Anterior cingulate cortex (tissue), 58 donors: ENCODE measurements around the gene MYOCD.

Source experiments
- DNase-seq, 58 donors: peaks; one replicate each; lab custom pipeline; 2025; lab: John Stamatoyannopoulos, UW

Gene MYOCD

DNA sequence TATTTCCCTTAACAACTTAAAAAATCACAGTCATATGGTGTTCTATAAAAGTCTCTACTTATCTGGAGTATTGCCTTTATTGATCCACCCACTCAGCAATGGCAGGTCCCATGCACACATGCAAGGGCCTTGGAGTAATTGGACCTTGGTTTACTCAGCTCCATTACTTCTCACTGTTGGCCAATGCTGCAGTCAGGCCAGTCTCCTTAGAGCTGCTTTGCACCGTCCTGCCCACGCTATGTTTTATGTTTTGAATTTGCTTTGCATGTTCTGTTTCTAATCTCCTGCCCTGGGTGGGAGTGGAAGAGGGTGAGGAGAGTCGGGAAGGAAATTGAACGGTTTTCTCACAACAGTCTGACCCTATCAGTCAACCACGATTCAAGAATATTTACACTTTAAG, 147.2 kb downstream of the MYOCD start:
- no peak for DNase-seq

DNA sequence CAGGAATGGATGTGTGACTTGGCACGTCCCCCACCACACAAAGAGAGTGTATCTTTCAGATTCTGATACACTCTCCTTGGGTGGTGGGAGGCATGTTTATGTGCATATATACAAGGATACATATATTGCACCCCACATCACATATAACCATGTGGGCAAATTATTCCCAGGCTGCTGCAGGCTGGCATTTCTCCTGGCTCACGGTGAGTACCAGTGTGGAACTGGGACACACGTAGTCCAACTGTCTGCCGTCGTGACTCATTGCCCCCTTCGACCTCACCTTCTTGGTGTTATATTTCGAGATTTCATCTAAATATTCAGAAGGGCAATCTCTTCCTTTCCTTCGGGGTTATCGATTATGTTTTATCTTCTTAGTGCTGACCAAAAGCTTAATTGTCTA, 148.0 kb downstream of the MYOCD start:
- DNase-seq, result no peak

DNA sequence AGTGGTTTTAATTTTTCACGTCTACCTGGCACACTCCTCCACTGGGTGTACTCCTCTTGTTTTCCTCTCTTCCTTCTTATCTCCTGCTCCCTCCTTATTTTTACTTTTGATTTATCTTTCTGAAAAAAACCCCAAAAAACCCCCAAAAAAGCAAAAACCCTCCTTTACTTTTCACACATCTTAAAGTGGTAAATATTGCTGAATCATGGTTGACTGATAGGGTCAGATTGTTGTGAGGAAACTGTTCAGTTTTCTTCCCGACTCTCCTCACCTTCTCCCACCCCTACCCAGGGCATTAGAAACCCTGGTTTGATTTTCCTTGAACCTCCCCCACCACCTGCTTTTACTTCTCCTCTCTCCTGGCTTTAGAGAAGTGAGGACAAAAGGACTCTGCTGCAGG, 149.0 kb downstream of the MYOCD start:
- DNase-seq, result no peak

GRCh38 chr17:12815642-12816141, 150.0 kb downstream of the MYOCD start:
- DNase-seq, result no peak
